GM10847 (cell line): ENCODE results near the gene PGAP3.

ENCODE experiments used
- POLR2A ChIP-seq: IDR thresholded peaks from 2 replicates; pipeline ENCODE4 v1.6.1; 2011; ENCODE audit not compliant: insufficient read length; ENCODE audit errors: extremely low read depth

The PGAP3 gene

GRCh38 chr17:39719563-39720355 lies 31.9 kb upstream of the PGAP3 start:
- no peak for TF ChIP-seq POLR2A

GRCh38 chr17:39717660-39718059 lies 29.8 kb upstream of the PGAP3 start:
- TF ChIP-seq POLR2A: no peak

GRCh38 chr17:39716879-39717536 lies 29.2 kb upstream of the PGAP3 start:
- no peak for TF ChIP-seq POLR2A

- no peak for TF ChIP-seq POLR2A
These were observed 28.4 kb upstream of the PGAP3 start for GRCh38 chr17:39716073-39716818.

GRCh38 chr17:39715375-39716072 lies 27.7 kb upstream of the PGAP3 start:
- no peak for TF ChIP-seq POLR2A

GRCh38 chr17:39714234-39714633 lies 26.4 kb upstream of the PGAP3 start:
- TF ChIP-seq POLR2A: no peak

- TF ChIP-seq POLR2A: no peak
These were observed 24.0 kb upstream of the PGAP3 start for GRCh38 chr17:39711851-39712250.

GRCh38 chr17:39709998-39710964 lies 22.4 kb upstream of the PGAP3 start:
- TF ChIP-seq POLR2A: no peak

- TF ChIP-seq POLR2A: no peak
These were observed 21.6 kb upstream of the PGAP3 start for GRCh38 chr17:39709319-39709997.

- no peak for TF ChIP-seq POLR2A
These were observed 19.1 kb upstream of the PGAP3 start for GRCh38 chr17:39706921-39707337.

- TF ChIP-seq POLR2A: no peak
These were observed 18.5 kb upstream of the PGAP3 start for GRCh38 chr17:39706383-39706782.

GRCh38 chr17:39705786-39706348 lies 18.0 kb upstream of the PGAP3 start:
- no peak for TF ChIP-seq POLR2A

GRCh38 chr17:39704821-39705551 lies 17.1 kb upstream of the PGAP3 start:
- no peak for TF ChIP-seq POLR2A

GRCh38 chr17:39703913-39704312 lies 16.1 kb upstream of the PGAP3 start:
- no peak for TF ChIP-seq POLR2A
